Measurements from ENCODE around the gene ART4.

- peak; percentile 84 to 91 for TF ChIP-seq POLR2A (IDR thresholded peaks at IDR 0.05)
- no peak for TF ChIP-seq CTCF (IDR thresholded peaks at IDR 0.05)
- TF ChIP-seq EP300 (IDR thresholded peaks at IDR 0.05) = no peak
- TF ChIP-seq POLR2AphosphoS5 (IDR thresholded peaks at IDR 0.05) = peak; percentile 90
These were observed 42.4 kb upstream of the ART4 start, which contains the start of gene MGP for GRCh38 chr12:14885718-14886221.
